M059J (cell line): ENCODE results near the gene CCNA1. TPM values are rescaled to one million over a fixed set of nuclear protein-coding genes. Genes with fewer than 3 reads are reported as not detected.

Experiments
- DNase-seq: peaks from one replicate; pipeline ENCODE4 v3.0.0-alpha.2; 2012; ENCODE audit warnings: low read depth
- total RNA-seq: library from RNA; depleted of rRNA; stranded (reverse); fragments of >200 nt; shearing (Covaris generic); gene quantifications from 2 replicates; pipeline ENCODE4 v1.2.3, GENCODE V29; 2014; rRNA removed

CCNA1 gene
- total RNA-seq, 1 experiment from 2014 or later, result 0.05 TPM

- DNase-seq, result peak; percentile 11
Measured at GRCh38 chr13:36453516-36453915, 21.2 kb downstream of the CCNA1 start.

- DNase-seq, result no peak
Measured at GRCh38 chr13:36454121-36454520, 21.8 kb downstream of the CCNA1 start.

- no peak for DNase-seq
Measured at GRCh38 chr13:36454987-36455386, 22.7 kb downstream of the CCNA1 start.

GRCh38 chr13:36456577-36456976 is 24.3 kb downstream of the CCNA1 start:
- DNase-seq, result no peak

- DNase-seq, result no peak
Measured at GRCh38 chr13:36461506-36461905, 29.2 kb downstream of the CCNA1 start.

GRCh38 chr13:36475468-36475867 is 43.2 kb downstream of the CCNA1 start:
- peak; percentile 12 for DNase-seq

- DNase-seq, result no peak
Measured at GRCh38 chr13:36476661-36477060, 44.4 kb downstream of the CCNA1 start.

GRCh38 chr13:36480726-36481427 is 48.6 kb downstream of the CCNA1 start:
- DNase-seq, result no peak

GRCh38 chr13:36490055-36490454 is 57.8 kb downstream of the CCNA1 start:
- DNase-seq, result no peak

Other genes starting within 250 kb of the CCNA1 start
- gene SOHLH2, start 217.9 kb upstream of the CCNA1 start, total RNA-seq, result 1.7 and 1.8 TPM in 2 replicates
- 3.7 and 5.0 TPM in 2 replicates for gene CCDC169, start 134.7 kb upstream of the CCNA1 start, total RNA-seq
- gene SPART, start 86.1 kb upstream of the CCNA1 start, total RNA-seq, result 37.1 and 52.2 TPM in 2 replicates
- gene SERTM1, start 241.5 kb downstream of the CCNA1 start, total RNA-seq, result not detected in 2 replicates